IPS-11a (cell line): ENCODE results near the gene TRABD2B.

Experiments
- H3K4me3 ChIP-seq: one replicate; pipeline ENCODE4 v1.5.1; 2013; ENCODE audit warnings: low read depth, low read length, control low read depth

TRABD2B gene

DNA sequence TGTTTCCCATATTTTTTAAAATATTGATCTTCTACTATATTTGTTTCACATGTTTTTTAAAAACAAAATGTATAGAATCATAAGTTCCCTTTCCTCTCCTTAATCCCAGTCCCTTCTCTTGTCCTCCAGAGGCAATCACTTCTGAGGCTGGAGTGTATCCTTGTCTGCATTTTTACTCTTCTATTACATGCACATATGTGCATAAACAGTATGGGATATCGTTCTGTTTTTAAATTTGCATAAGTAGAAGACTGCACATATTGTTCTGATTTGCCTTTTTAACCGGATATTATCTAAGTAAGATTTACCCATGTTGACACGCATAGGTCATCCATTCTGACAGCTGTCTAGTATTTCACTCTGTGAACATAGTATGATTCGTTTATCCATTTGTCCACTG, 142.0 kb downstream of the TRABD2B start:
- no peak overlapping the region for H3K4me3 ChIP-seq

GRCh38 chr1:47854552-47855144, 142.5 kb downstream of the TRABD2B start:
- H3K4me3 ChIP-seq, result no peak overlapping the region

GRCh38 chr1:47853852-47854251, 143.3 kb downstream of the TRABD2B start:
- H3K4me3 ChIP-seq, result no peak overlapping the region

- no peak overlapping the region for H3K4me3 ChIP-seq
These were observed 144.1 kb downstream of the TRABD2B start for GRCh38 chr1:47853059-47853458.

- no peak overlapping the region for H3K4me3 ChIP-seq
These were observed 145.0 kb downstream of the TRABD2B start for GRCh38 chr1:47852006-47852718.

GRCh38 chr1:47850451-47850850, 146.7 kb downstream of the TRABD2B start:
- no peak overlapping the region for H3K4me3 ChIP-seq

- no peak overlapping the region for H3K4me3 ChIP-seq
These were observed 147.5 kb downstream of the TRABD2B start for GRCh38 chr1:47849591-47850261.

- H3K4me3 ChIP-seq, result no peak overlapping the region
These were observed 148.1 kb downstream of the TRABD2B start for GRCh38 chr1:47849005-47849521.

DNA sequence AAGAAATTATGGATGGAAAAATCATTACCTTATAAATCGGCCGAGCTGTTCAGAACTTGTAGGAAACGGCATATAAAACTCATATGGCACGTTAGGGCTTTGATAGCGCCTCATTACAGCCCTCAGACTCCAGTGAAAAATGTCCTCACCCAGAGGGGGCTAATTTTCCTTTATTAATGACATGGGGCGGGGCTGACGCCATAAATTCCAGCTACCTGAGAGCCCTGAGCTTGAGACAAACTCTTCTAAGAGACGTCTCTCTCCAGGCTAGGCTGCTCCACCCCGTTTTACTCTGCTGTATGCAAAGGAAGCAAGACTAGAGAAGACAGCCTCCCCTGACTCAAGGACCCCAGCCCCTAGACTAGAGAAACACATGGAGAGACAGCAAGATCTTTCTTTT, 149.4 kb downstream of the TRABD2B start:
- H3K4me3 ChIP-seq, result no peak overlapping the region

DNA sequence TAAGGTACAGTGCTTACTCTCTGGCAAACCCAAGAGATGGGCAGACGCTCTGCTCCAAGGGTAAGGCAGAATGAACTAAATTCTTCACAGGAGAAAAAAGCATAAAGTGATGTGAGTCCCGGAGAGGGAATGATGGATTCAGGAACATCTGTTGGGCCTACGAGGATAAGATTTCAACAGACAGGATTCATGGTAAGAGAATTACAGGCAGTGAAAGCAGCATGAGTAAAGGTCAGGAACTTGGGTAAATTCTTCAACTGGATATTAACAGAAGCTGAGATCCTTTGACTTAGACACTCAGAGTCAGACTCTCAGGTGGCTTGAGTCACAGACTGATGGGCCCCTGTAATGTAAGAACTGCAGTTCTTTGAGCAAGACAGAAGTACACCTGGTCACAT, 152.6 kb downstream of the TRABD2B start:
- no peak overlapping the region for H3K4me3 ChIP-seq

GRCh38 chr1:47843781-47844557, 153.2 kb downstream of the TRABD2B start:
- H3K4me3 ChIP-seq, result no peak overlapping the region

DNA sequence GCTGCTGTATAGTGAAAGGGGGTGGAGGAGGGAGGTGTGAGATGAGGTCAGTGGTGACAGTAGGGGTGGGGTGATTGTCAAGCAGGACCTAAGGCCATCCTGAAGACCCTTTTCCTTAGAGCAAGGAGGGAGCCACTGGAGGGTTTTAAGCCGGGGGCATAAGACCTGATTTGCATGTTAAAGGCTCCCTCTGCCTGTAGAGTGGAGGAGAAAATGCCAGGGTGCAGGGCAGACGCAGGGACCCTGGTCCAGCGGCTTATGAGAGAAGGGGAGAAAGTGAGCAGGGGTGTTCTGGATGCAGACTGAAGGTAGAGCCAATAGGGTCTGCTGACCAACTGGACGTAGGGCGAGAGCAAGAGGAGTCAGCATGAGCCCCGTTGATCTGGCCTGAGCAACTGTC, 154.1 kb downstream of the TRABD2B start:
- H3K4me3 ChIP-seq, result no peak overlapping the region

- H3K4me3 ChIP-seq, result no peak overlapping the region
These were observed 154.8 kb downstream of the TRABD2B start for GRCh38 chr1:47842228-47842919.

DNA sequence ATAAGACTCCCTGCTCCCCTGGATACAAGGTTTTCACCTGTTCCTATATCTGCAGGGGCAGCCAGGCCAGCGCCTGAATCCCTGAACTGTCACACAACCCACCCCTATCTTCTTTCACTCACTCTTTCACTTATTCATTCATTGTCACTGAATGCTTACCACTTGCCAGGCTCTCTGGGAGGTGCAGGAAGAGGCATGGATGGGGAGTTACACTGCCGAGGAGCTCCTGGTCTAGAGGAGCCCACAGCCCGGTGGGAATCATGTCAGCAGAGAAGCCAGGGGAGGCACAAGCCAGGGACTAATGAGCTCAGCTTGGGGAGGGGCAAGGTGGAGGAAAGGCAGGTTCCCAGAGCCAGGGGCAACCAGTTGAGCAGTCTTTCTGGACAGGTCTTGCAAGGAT, 155.8 kb downstream of the TRABD2B start:
- H3K4me3 ChIP-seq, result no peak overlapping the region

- no peak overlapping the region for H3K4me3 ChIP-seq
These were observed 156.6 kb downstream of the TRABD2B start for GRCh38 chr1:47840393-47841190.

DNA sequence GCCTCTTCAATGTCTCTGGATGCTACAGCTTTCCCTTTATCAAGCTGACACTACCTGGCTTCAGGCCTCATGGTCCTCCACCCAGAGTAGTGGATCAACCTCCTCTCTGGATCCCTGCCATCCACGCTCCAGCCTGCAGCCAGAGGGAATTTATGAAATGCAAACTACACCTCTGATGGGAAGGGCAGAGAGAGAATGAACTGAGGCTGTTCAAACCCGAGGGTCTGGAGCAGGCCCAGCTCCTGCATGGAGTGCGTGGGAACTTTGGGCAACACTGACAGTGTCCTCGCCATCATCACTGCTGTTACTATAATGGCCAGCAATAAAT, 157.8 kb downstream of the TRABD2B start:
- H3K4me3 ChIP-seq, result no peak overlapping the region

- no peak overlapping the region for H3K4me3 ChIP-seq
These were observed 158.4 kb downstream of the TRABD2B start for GRCh38 chr1:47838562-47839432.

GRCh38 chr1:47837866-47838561, 159.2 kb downstream of the TRABD2B start:
- no peak overlapping the region for H3K4me3 ChIP-seq
